HPDE6-E6E7 (cell line): ENCODE measurements around the gene DUSP21.
"Not testable (repeated sequence)": the region's sequence is repeated elsewhere in the genome, so short reads cannot be mapped to it uniquely, and the experiment has no call there.

Experiments
- DNase-seq: peaks from one replicate; pipeline ENCODE4 v3.0.0; 2011; ENCODE audit warnings: missing footprints; ENCODE audit errors: extremely low spot score

DUSP21 gene

DNA sequence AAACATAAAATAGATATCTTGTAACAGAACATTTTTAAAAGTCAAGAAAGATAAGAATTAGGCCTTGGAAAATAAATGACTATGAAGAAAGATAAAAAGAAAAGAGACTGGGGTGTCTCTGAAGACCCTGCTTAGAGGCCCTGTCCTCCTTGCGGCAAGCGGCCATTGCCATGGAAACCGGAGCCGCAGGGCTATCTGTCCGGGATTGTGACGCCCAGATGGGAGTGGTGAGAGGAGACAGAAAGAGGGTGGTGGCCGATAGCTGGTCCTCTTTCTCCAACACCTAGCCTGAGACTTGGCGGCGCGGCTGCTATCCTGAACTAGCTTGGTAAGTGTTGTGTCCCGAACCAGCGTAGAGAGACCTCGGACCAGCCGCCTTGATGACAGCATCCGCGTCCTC lies at the start of gene DUSP21:
Gene DUSP21, plus strand, starts transcription at position 269 of the 400 bp plus-strand sequence. Its CDS starts 112 bp downstream, at position 381.
- no peak for DNase-seq

DNA sequence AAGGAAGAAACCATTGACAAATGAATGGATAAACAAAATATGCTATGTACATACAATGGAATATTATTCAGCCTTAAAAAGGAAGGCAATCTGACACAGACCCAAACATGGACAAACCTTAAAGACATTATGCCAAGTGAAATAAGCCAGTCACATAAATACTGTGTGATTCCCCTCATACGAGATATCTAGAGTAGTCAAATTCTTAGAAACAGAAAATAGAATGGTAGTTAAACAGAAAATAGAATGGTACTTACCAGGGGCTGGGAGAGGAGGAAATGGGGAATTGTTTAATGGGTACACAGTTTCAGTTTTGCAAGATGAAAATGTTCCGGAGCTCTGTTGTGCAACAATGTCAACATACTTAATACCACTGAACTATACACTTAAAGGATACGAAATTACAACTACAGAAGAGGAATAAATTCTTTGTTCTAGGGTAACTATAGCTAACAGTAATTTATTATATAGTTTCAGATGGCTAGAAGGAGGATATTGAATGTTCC lies 47.8 kb upstream of the DUSP21 start:
- DNase-seq, result no peak

DNA sequence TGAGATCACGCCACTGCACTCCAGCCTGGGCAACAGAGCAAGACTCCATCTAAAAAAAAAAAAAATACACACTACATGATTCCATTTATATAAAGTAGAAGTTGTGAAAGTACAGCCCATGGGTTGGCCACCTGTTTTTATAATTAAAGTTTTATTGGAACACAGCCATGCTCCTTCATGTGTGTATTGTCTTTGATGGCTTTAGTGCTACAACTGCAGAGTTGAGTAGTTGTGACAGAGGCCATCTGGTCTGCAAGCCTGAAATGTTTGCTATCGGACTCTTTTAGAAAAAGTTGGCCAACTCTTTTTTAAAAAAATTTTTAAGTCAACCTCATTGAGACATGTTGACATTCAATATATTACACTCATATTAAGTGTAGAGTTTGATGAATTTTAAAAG lies 41.2 kb upstream of the DUSP21 start:
- DNase-seq, result no peak

DNA sequence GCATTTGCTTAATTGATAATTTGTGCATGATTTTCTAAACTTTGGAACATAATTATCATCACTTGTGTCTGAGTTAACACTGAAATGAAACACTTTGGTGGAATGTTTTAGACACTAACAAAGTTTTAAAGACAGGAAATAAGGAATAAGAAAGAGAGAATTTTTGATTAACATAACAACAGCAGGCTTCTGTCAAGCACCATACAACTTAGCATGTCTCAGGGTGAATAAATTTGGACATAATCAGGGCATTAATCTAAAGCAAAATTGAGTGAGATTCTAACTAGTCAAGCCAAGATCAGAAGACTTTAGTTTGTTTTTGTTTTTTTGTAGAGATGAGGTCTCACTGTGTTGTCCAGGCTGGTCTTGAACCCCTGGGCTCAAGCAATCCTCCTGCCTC lies 28.1 kb upstream of the DUSP21 start:
- no peak for DNase-seq

DNA sequence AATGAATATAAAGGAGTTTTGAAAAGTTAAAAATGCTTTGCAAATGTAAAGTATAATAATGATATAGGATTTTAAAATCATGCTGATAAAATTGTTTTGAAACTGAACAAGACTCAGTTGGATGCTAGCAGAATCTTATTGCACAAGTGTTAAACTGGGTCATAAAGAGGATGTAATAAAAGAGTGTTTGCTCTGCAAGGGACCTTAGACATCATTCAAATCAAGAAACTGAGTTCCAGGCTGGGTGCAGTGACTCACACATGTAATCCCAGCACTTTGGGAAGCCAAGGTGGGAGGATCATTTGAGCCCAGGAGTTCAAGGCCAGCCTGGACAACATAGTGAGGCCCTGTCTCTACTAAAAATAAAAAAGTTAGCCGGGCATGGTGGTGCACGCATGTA lies 27.5 kb upstream of the DUSP21 start:
- no peak for DNase-seq

DNA sequence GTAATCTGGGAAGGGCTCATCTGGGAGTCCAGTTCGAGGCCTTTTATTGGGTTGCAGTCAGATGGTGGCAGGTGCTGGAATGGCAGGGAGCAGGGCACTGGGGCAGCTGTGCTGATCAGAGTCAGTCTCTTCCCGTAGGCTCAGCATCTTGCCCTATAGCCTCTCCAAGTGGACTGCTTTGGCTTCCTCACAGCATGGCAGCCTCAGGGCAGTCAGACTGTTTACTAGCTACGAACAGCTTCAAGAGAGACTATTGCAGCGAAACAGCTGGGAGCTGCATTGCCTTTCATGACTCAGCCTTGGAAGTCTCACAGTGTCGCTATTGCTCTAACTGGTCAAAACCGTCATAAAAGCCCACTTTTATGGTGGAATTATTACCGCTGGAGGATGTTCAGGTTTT lies 26.8 kb upstream of the DUSP21 start:
- DNase-seq, result no peak

DNA sequence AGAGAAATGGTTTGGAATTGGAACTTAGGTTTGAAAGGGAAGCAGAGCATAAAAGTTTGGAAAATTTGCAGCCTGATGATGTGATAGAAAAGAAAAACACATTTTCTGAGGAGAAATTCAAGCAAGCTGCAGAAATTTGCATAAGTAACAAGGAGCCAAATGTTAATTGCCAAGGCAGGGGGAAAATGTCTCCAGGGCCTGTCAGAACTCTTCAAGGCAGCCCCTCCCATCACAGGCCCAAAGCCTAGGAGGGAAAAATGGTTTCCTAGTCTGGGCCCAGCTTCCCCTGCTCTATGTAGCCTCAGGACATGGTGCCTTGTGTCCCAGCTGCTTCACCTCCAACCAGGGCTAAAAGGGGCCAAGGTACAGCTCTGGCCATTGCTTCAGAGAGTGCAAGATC lies 21.2 kb upstream of the DUSP21 start:
- DNase-seq, result no peak

DNA sequence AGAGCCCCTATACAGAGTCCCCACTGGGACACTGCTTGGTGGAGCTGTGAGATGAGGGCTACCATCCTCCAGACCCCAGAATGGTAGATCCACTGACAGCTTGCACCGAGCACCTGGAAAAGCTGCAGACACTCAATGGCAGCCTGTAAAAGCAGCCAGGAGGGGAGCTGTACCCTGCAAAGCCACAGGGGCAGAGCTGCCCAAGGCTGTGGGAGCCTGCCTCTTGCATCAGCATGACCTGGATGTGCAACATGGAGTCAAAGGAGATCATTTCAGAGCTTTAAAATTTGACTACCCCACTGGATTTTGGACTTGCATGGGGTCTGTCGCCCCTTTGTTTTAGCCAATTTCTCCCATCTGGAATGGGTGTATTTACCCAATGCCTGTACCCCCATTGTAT lies 20.6 kb upstream of the DUSP21 start:
- not testable (repeated sequence) for DNase-seq

DNA sequence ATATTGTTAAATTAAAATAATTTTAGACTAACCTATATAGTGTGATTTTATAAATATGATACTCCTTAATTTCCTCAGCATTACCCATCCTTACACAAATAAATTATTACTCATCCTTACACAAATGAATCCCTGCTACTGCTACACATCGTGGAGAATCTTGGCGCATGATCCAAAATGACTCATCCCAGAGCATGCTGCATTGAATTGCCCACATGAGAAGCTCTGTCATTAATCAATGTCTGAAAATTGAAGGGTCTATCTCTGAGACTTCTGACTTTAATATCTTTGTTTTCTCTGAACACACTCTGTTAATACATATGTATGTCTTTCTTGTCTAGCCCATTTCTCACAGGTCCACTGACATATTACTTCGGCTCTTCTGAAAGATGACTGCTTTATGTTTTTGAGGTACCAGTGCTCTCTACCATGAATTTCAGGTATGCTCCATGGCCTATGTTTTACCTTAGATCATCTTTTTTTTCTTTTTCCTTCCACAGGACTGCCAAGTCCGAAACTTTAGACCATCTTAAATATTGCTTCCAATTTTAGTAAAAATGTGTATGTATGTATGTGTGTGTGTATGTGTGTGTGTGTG lies 15.7 kb upstream of the DUSP21 start:
- peak; percentile 40 for DNase-seq

DNA sequence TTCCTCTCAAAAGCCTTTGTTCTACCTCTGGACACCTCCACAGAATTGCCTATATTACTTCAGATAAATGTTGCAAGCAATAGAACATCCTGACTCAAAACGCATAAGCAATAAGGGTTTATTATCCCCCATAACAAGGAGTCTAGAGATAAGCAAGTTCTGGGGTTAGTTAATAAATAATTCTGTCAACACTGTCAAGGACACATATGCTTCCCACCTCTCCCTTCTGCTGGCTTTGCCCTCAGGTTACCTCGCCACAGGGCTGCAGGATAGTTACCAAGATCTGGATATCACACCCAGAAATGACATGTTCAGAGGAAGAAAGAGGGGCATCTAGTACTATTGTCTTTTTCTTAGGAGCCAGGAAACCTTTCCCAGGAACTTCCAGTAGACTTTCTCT lies 14.0 kb upstream of the DUSP21 start:
- no peak for DNase-seq

DNA sequence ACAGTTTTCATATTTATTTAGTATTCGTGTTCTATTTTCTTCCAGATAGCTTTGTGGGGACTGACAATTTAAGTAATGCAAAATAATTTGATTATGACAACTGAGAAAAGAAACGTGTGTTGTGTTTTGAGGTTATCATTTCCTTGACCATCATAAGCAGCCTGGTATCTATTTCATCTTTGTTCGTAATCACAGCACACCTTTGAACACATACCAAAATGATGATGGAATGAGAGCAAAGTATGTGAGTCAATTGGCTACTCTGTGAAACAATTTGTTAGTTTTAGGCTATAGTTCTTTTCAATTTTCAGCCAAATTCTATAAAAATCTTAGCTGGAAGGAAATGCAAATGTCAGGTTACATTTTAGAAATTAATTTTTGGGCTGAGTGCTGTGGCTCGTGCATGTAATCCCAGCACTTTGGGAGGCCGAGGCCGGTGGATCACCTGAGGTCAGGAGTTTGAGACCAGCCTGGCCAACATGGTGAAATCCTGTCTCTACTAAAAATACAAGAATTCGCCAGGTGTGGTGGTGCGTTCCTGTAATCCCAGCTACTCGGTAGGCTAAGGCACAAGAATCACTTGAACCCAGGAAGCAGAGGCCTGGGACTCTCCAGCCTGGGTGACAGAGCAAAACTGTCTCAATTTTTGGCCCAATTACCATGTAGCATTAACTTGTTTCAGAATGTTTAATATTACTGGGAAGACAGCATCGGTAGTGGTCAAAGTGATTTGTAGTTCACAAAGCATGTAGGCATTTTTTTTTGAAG lies 1.1 kb upstream of the DUSP21 start:
- DNase-seq, result no peak

DNA sequence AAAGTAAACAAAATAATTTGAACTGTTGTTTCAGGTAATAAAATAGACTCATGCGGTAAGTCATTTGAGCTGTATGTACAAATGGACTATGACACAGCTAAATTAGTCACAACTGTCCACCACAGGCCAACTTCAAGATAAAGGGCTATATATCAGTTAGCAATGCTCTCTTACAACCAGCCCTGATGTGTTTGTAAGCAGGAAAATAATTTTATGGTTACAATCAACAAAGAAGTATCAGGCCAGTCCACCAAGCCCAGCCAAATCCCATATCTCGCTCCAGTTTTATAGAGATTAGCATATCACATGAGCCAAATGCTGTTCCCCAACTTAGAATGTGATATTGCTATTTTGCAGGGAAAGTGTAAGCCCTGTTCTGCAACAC lies 511 bp upstream of the DUSP21 start:
- no peak for DNase-seq

DNA sequence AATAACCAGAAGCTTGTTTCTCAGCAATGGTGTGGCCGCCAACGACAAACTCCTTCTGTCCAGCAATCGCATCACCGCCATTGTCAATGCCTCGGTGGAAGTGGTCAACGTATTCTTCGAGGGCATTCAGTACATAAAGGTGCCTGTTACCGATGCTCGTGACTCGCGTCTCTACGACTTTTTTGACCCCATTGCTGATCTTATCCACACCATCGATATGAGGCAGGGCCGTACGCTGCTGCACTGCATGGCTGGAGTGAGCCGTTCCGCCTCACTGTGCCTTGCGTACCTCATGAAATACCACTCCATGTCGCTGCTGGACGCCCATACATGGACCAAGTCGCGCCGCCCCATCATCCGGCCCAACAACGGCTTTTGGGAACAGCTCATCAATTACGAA lies 383 bp downstream of the DUSP21 start:
- DNase-seq, result no peak

DNA sequence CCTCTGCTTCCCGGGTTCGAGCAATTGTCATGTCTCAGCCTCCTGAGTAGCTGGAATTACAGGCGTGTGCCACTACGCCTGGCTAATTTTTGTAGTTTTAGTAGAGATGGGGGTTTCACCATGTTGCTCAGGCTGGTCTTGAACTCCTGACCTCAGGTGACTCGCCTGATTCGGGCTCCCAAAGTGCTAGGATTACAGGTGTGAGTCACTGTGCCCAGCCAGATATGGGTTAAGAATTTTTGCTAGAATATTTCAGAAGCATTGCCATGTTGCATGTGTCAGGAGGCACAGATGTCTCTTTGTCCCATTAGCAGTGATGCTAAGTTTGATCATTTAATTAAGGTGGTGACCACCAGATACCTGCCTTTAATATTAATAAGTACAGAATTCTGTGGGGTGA lies 7.1 kb downstream of the DUSP21 start:
- DNase-seq, result not testable (repeated sequence)

DNA sequence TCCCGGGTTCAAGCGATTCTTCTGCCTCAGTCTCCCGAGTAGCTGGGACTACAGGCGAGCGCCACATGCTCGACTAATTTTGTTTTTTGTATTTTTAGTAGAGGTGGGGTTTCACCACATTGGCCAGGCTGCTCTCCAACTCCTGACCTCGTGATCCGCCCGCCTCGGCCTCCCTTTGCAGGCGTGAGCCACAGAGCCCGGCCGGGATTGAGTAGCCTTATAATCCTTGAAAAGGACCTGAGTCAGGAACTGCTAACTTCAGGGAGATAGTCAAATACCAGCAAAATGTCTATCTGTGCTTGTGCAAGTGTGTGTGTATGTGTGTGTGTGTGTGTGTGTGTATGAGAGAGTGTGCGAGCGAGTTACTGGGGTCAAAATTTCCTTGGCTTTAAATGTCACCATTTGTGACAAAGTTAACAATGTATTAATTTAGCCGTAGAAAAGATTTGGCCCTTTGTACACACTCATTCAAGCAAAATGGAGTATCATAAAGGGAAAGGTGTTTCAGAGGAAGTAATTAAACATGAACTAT lies 27.4 kb downstream of the DUSP21 start:
- no peak for DNase-seq

DNA sequence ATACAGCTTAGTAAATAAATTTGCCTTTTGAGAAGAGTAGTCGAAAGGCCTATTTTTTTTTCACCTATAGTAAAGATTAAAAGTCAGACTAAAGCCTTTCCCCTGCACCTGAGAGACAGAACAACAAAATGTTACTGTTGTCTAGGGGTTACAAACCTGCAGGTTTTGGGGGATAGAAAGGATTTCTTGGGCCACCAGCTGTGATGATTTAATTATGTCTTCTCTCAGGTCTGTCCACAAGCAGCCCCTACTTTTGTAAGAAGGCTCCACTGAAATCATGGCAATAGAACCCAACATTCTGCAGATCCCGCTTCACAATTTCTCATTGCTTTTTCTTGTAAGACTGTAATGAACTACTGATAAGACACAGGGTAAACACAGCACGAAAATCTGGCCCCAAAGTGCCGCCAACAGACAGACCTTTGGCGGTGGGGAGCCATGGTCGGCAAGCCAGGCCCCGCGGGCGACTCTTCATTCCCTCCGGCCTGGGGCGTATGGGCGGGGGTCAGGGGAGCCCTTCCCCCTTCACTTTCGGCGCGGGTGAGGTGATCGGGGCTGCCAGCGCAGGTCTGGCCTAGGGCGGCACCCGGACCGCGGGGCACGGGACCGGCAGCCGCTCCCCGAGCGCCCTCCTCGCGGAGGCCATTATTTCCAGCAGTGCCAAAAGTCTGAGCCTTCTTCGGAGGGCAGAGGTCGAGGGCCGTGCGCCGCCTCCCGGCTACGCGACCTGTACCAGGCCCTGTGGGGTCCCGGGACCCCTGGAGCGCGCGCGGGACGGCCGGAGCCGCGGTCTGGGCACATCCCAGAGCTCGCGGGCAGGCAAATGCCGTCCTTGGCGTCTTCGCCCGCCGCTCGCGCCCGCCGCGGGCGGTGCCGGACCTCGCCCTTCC lies 28.4 kb downstream of the DUSP21 start:
- peak; percentile 26 for DNase-seq

DNA sequence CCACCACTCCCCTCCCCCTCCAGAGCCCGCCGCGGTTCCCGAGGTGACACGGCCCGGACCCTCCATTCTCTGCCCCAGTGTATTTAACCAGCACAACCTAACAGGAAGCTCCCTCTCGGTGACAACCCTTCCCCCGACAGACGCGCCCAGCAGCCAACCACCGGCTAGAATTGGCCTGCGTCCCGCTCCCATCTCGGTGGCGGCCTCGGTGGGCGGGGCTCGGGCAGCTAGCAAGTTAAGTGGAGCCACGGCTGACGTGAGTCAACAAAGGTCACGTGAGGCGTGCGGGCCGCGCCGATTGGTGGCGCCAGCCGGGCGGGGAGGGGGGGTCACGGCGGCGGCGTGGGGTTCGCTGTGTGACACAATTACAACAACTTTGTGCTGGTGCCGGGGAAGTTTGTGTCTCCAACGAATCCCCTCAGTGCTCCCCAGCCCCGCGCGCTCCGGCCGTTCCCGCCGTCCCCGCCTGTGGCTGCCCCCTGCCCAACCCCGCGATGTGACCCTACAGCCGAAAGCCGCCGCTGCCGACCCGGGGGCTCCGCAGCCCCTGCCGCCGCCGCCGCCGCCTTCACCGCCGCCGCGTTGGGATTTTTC lies 29.1 kb downstream of the DUSP21 start, which contains the start of gene KDM6A:
Gene KDM6A, plus strand, starts transcription at position 368 of the 594 bp plus-strand sequence. CDS start 364 bp downstream, outside the sequence.
- DNase-seq, result peak; percentile 97

DNA sequence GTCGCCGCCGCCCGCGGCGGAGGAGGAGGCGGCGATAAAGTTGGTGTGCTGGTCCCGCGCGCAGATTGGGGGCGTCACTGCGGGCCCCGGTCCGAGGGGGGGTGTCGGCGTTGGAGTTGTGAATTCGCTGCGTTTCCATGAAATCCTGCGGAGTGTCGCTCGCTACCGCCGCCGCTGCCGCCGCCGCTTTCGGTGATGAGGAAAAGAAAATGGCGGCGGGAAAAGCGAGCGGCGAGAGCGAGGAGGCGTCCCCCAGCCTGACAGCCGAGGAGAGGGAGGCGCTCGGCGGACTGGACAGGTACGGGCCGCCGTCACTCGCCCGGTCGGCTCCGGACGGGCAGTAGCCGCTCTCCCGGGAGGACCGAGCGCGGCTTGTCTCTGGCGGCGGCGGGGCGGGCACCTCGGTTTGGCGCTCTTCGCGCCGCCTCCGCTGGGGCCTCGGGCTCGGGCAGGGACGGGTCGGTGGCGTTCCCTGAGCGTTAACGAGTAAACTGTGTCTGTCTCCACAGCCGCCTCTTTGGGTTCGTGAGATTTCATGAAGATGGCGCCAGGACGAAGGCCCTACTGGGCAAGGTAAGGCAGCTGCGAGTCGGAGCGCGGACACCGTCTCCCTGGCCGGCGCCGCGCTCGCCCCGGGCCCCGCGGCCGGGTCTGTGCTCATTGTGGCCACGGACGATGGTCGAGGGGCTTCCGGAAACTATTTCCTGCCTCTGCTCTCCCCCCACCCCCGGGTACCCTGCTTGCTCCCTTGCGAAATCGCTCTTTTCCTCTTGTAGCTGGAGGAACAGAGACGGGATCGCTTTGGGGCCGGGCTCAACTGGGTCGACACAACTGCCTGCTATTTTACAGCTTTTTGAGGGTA lies 29.8 kb downstream of the DUSP21 start:
- DNase-seq, result peak; percentile 14

DNA sequence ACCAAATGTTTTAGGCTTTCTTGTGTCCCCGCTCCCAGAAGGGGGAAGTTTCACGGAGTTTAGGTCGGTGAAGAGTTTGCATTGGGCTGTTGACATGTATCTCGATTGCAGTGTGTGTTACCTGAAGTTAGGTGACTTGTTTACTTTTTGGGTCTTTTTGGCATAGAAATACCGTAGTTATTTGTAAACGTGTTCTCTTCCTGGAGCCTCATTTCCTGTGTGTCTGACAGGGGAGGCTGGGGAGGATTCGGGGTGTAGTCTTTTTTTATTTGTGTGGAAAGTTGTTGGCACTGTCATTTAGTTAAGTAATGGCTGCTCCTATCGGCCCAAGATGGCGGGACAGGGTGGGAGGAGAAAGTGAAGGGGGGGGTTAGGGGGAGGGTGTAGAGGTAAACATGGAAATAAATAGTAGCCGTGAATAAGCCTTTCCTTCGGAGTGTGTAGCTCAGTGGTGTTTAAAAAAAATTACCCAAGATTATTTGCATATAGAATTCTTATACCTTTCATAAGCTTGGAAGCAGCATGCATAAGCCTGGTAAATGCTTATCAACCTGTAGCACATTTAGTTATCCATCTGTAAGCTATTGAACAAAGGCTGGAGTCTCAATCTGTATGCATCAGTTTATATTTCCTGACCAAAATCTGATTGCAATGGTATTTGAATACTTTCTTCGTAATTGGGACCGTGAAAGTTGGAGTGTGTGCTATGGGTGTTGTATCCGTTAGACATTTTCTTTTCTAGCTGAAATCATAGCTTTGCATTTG lies 30.8 kb downstream of the DUSP21 start:
- DNase-seq, result peak; percentile 49

DNA sequence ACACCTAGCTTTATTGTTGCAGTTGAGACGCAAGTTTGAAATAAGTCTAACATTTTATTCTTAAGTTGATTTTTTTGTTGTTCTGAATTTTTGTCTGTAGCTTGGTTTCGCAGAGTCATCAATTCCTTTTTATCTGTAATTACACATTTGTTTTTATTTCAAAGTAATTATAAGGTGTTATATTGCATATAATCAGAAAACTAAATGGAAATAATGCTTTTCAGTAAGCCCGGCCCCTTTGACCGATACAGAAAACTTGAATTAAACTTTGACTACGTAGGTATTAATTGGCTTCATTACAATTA lies 31.3 kb downstream of the DUSP21 start:
- no peak for DNase-seq
